ENCODE data around the gene SLC38A10.
A peak's percentile ranks its signal among the peaks of the same experiment; 100 is the strongest.

SLC38A10 gene

GRCh38 chr17:81253358-81254131, 41.6 kb downstream of the SLC38A10 start:
- peak; percentile 84 for DNase-seq (ENCODE audit: low spot score)

GRCh38 chr17:81252987-81253329, 42.1 kb downstream of the SLC38A10 start:
- no peak for DNase-seq (ENCODE audit: low spot score)

- no peak for DNase-seq (ENCODE audit: low spot score)
Measured at GRCh38 chr17:81252326-81252986, 42.7 kb downstream of the SLC38A10 start.

GRCh38 chr17:81251709-81252301, 43.3 kb downstream of the SLC38A10 start:
- DNase-seq (ENCODE audit: low spot score), result no peak

- no peak for DNase-seq (ENCODE audit: low spot score)
Measured at GRCh38 chr17:81251094-81251708, 43.9 kb downstream of the SLC38A10 start.

GRCh38 chr17:81250286-81251093, 44.6 kb downstream of the SLC38A10 start:
- no peak for DNase-seq (ENCODE audit: low spot score)

- no peak for DNase-seq (ENCODE audit: low spot score)
Measured at GRCh38 chr17:81249223-81250040, 45.7 kb downstream of the SLC38A10 start.

GRCh38 chr17:81248649-81249048, 46.5 kb downstream of the SLC38A10 start:
- DNase-seq (ENCODE audit: low spot score), result no peak

- no peak for DNase-seq (ENCODE audit: low spot score)
Measured at GRCh38 chr17:81247339-81247990, 47.6 kb downstream of the SLC38A10 start.

- no peak for DNase-seq (ENCODE audit: low spot score)
Measured at GRCh38 chr17:81246679-81247338, 48.3 kb downstream of the SLC38A10 start.

- no peak for DNase-seq (ENCODE audit: low spot score)
Measured at GRCh38 chr17:81246343-81246670, 48.8 kb downstream of the SLC38A10 start.

GRCh38 chr17:81245665-81246342, 49.3 kb downstream of the SLC38A10 start:
- no peak for DNase-seq (ENCODE audit: low spot score)

- DNase-seq (ENCODE audit: low spot score), result no peak
Measured at GRCh38 chr17:81245024-81245664, 50.0 kb downstream of the SLC38A10 start.

GRCh38 chr17:81244358-81245023, 50.6 kb downstream of the SLC38A10 start:
- DNase-seq (ENCODE audit: low spot score), result no peak

- no peak for DNase-seq (ENCODE audit: low spot score)
Measured at GRCh38 chr17:81243333-81243664, 51.8 kb downstream of the SLC38A10 start.

GRCh38 chr17:81242421-81243332, 52.4 kb downstream of the SLC38A10 start:
- no peak for DNase-seq (ENCODE audit: low spot score)

- peak; percentile 93 for DNase-seq (ENCODE audit: low spot score)
Measured at GRCh38 chr17:81241648-81242420, 53.3 kb downstream of the SLC38A10 start.
